Glutamatergic neuron (in vitro differentiated cells): Measurements from ENCODE around the gene CFHR2. TPM values are rescaled to one million over a fixed set of nuclear protein-coding genes. Genes with fewer than 3 reads are reported as not detected.
A peak's percentile ranks its signal among the peaks of the same experiment; 100 is the strongest.
"Not testable (repeated sequence)": the region's sequence is repeated elsewhere in the genome, so short reads cannot be mapped to it uniquely, and the experiment has no call there.

ENCODE experiments used
- DNase-seq: peaks from one replicate; pipeline ENCODE4 v3.0.0; 2022
- H3K27ac Mint-ChIP-seq: one replicate; pipeline ENCODE4 v1.8.0; 2020; ENCODE audit warnings: mild to moderate bottlenecking, mixed read lengths, inconsistent platforms; ENCODE audit not compliant: unreplicated experiment
- H3K27me3 Mint-ChIP-seq: one replicate; pipeline ENCODE4 v1.8.0; 2020; ENCODE audit warnings: mild to moderate bottlenecking, moderate library complexity, mixed read lengths, inconsistent platforms; ENCODE audit not compliant: unreplicated experiment
- H3K36me3 Mint-ChIP-seq: one replicate; pipeline ENCODE4 v1.8.0; 2020; ENCODE audit warnings: mild to moderate bottlenecking, mixed read lengths, inconsistent platforms; ENCODE audit not compliant: unreplicated experiment
- H3K4me1 Mint-ChIP-seq: one replicate; pipeline ENCODE4 v1.8.0; 2020; ENCODE audit warnings: mild to moderate bottlenecking, low read depth, mixed read lengths, inconsistent platforms; ENCODE audit not compliant: unreplicated experiment
- H3K4me3 Mint-ChIP-seq: one replicate; pipeline ENCODE4 v1.8.0; 2020; ENCODE audit warnings: mild to moderate bottlenecking, mixed read lengths, inconsistent platforms; ENCODE audit not compliant: unreplicated experiment
- H3K9me3 Mint-ChIP-seq: one replicate; pipeline ENCODE4 v1.8.0; 2020; ENCODE audit warnings: mild to moderate bottlenecking, moderate library complexity, mixed read lengths, inconsistent platforms; ENCODE audit not compliant: unreplicated experiment
- CTCF ChIP-seq: fragments of 200-600 bp; sonication (generic); IDR thresholded peaks from one replicate; pipeline ENCODE4 v1.5.0; 2021; ENCODE audit not compliant: partially characterized antibody, unreplicated experiment
- total RNA-seq: library from RNA; stranded (reverse); fragmentation: NEBNext Ultra II Directional; extraction: Animal tissue kit (Norgen Biotek cat#: 25700); gene quantifications from one replicate; pipeline ENCODE4 v1.2.1, GENCODE V29; 2021; ENCODE audit not compliant: unreplicated experiment

The CFHR2 gene
- total RNA-seq, 1 donor from 2014 or later = not detected

- no peaks in the 10 kb centered on the region for H3K9me3 Mint-ChIP-seq
- no peak for DNase-seq
- no peaks in the 10 kb centered on the region for H3K27me3 Mint-ChIP-seq
- no peaks in the 10 kb centered on the region for H3K4me1 Mint-ChIP-seq
- H3K27ac Mint-ChIP-seq = no peak overlapping the region
- H3K36me3 Mint-ChIP-seq = no peaks in the 10 kb centered on the region
- no peak overlapping the region for H3K4me3 Mint-ChIP-seq
- no peak for TF ChIP-seq CTCF
Observed at GRCh38 chr1:196960854-196961253, 17.3 kb downstream of the CFHR2 start.

GRCh38 chr1:196970182-196970581, 26.6 kb downstream of the CFHR2 start:
- DNase-seq = no peak
- no peak overlapping the region for H3K27ac Mint-ChIP-seq
- H3K4me3 Mint-ChIP-seq = no peak overlapping the region
- H3K9me3 Mint-ChIP-seq = no peaks in the 10 kb centered on the region
- no peak for TF ChIP-seq CTCF
- no peaks in the 10 kb centered on the region for H3K36me3 Mint-ChIP-seq
- H3K27me3 Mint-ChIP-seq = no peaks in the 10 kb centered on the region
- no peaks in the 10 kb centered on the region for H3K4me1 Mint-ChIP-seq

- Mint-ChIP-seq H3K4me1 (no peaks in the 10 kb centered on the region), H3K9me3 (no peaks in the 10 kb centered on the region)
Observed at GRCh38 chr1:196976278-196976677, 32.7 kb downstream of the CFHR2 start.

GRCh38 chr1:196977278-196977677, 33.7 kb downstream of the CFHR2 start, which contains the start of gene CFHR5:
CFHR5 (plus strand) TSS chr1:196977556; CDS start chr1:196977665, 109 bp downstream.
- no peaks in the 10 kb centered on the region for H3K9me3 Mint-ChIP-seq
- H3K27ac Mint-ChIP-seq = no peak within 1 kb of the TSS
- H3K4me3 Mint-ChIP-seq = no peak within 1 kb of the TSS
- TF ChIP-seq CTCF = no peak
- H3K4me1 Mint-ChIP-seq = no peaks in the 10 kb centered on the region
- no peaks in the 10 kb centered on the region for H3K36me3 Mint-ChIP-seq
- no peak for DNase-seq
- no peaks in the 10 kb centered on the region for H3K27me3 Mint-ChIP-seq

More at GRCh38 chr1:196976278-196976677, 32.7 kb downstream of the CFHR2 start:
- no peaks in the 10 kb centered on the region for H3K36me3 Mint-ChIP-seq
- H3K4me3 Mint-ChIP-seq = no peak overlapping the region
- no peak overlapping the region for H3K27ac Mint-ChIP-seq
- no peaks in the 10 kb centered on the region for H3K27me3 Mint-ChIP-seq
- no peak for TF ChIP-seq CTCF
- no peak for DNase-seq

GRCh38 chr1:196980859-196981258, 37.3 kb downstream of the CFHR2 start:
- no peak overlapping the region for H3K4me3 Mint-ChIP-seq
- H3K27ac Mint-ChIP-seq = no peak overlapping the region
- peaks cover 2% of the 10 kb centered on the region for H3K27me3 Mint-ChIP-seq
- no peaks in the 10 kb centered on the region for H3K36me3 Mint-ChIP-seq
- H3K4me1 Mint-ChIP-seq = no peaks in the 10 kb centered on the region
- no peak for DNase-seq
- TF ChIP-seq CTCF = no peak
- no peaks in the 10 kb centered on the region for H3K9me3 Mint-ChIP-seq

- not testable (repeated sequence) for H3K4me1 Mint-ChIP-seq, H3K27ac Mint-ChIP-seq, H3K36me3 Mint-ChIP-seq, H3K9me3 Mint-ChIP-seq, H3K4me3 Mint-ChIP-seq, H3K27me3 Mint-ChIP-seq, DNase-seq
Observed at GRCh38 chr1:196982247-196982646, 38.7 kb downstream of the CFHR2 start.

- H3K36me3 Mint-ChIP-seq, H3K4me1 Mint-ChIP-seq, H3K4me3 Mint-ChIP-seq, H3K27ac Mint-ChIP-seq, H3K9me3 Mint-ChIP-seq, H3K27me3 Mint-ChIP-seq: not testable (repeated sequence)
- peak; percentile 47 for DNase-seq
Observed at GRCh38 chr1:196991919-196992651, 48.5 kb downstream of the CFHR2 start.
